H1 (cell line): ENCODE data around the gene CELF2.

ENCODE experiments used
- TEAD4 ChIP-seq: IDR thresholded peaks from 2 replicates; pipeline ENCODE4 v1.6.1; 2012; ENCODE audit warnings: low read depth, low read length, inconsistent platforms, mixed read lengths
- TF ChIP-seq, protein P1 (sequence below), 3 experiments: IDR thresholded peaks; 1 replicate in 2 of 3; 2 replicates in 1 of 3; pipeline versions ENCODE4 v1.5.1 to v1.6.1; 2011; ENCODE audit warnings: low read length in 3 of 3, mild to moderate bottlenecking in 3 of 3, inconsistent platforms in 2 of 3, low read depth in 1 of 3, moderate library complexity in 1 of 3; ENCODE audit not compliant: insufficient read depth in 1 of 3; ENCODE audit errors: control extremely low read depth in 1 of 3

- TF ChIP-seq, protein P1, sequence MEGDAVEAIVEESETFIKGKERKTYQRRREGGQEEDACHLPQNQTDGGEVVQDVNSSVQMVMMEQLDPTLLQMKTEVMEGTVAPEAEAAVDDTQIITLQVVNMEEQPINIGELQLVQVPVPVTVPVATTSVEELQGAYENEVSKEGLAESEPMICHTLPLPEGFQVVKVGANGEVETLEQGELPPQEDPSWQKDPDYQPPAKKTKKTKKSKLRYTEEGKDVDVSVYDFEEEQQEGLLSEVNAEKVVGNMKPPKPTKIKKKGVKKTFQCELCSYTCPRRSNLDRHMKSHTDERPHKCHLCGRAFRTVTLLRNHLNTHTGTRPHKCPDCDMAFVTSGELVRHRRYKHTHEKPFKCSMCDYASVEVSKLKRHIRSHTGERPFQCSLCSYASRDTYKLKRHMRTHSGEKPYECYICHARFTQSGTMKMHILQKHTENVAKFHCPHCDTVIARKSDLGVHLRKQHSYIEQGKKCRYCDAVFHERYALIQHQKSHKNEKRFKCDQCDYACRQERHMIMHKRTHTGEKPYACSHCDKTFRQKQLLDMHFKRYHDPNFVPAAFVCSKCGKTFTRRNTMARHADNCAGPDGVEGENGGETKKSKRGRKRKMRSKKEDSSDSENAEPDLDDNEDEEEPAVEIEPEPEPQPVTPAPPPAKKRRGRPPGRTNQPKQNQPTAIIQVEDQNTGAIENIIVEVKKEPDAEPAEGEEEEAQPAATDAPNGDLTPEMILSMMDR (IDR thresholded peaks at IDR 0.05; ENCODE audit: control extremely low read depth in 1 of 3, insufficient read depth in 1 of 3, low read depth in 1 of 3, low read length in 3 of 3) = no peak
- no peak for TF ChIP-seq TEAD4
Observed at GRCh38 chr10:11108356-11108755, 90.7 kb downstream of the CELF2 start.
